Endothelial cell of umbilical vein (primary cell): Measurements from ENCODE around the gene CDHR5. TPM values are rescaled to one million over a fixed set of nuclear protein-coding genes. Genes with fewer than 3 reads are reported as not detected.

Source experiments
- BruUV-seq: library from RNA; stranded (reverse); fragments of 400-500 nt; replicated peaks from 2 replicates; lab custom pipeline; 2021; lab: Mats Ljungman, UMichigan
- CTCF ChIA-PET: fragments of 300-600, 350-600 bp; sonication (Branson Sonifier 250); formaldehyde crosslinking; loops from one replicate; lab custom pipeline; 2021; ENCODE audit warnings: antibody characterized with exemption, inconsistent platforms; lab: Charles Lee
- POLR2A ChIA-PET: fragments of 300-600, 350-600 bp; sonication (Branson Sonifier 250); formaldehyde crosslinking; loops from one replicate; lab custom pipeline; 2021; ENCODE audit warnings: antibody characterized with exemption, inconsistent platforms; lab: Charles Lee
- DNase-seq: peaks from one replicate; pipeline ENCODE4 v3.0.0-alpha.2; 2011; ENCODE audit warnings: low read depth, low spot score
- FAIRE-seq: peaks from 2 replicates; lab custom pipeline; 2011; peaks lifted over from hg19 to GRCh38; lab: Jason Lieb, UNC
- H2AFZ ChIP-seq: 2 replicates; pipeline ENCODE4 v1.6.0; 2012; ENCODE audit warnings: low read depth, low read length, control low read depth, inconsistent platforms
- H3K27ac ChIP-seq: 2 replicates; pipeline ENCODE4 v1.5.1; 2011; ENCODE audit warnings: low read depth, mild to moderate bottlenecking, control low read depth, low read length, moderate library complexity; ENCODE audit not compliant: insufficient read depth
- H3K27me3 ChIP-seq, 2 experiments: 2 replicates each; pipeline versions ENCODE4 v1.6.0 to v1.6.1; 2011; ENCODE audit warnings: low read length in 2 of 2, mixed read lengths in 1 of 2; ENCODE audit not compliant: control insufficient read depth in 2 of 2, insufficient read depth in 2 of 2
- H3K36me3 ChIP-seq, 2 experiments: 2 replicates in 1 of 2; 3 replicates in 1 of 2; pipeline ENCODE4 v1.5.1; 2011; ENCODE audit warnings: low read length in 2 of 2, mild to moderate bottlenecking in 1 of 2, moderate library complexity in 1 of 2; ENCODE audit not compliant: control insufficient read depth in 2 of 2, insufficient read depth in 2 of 2; ENCODE audit errors: extremely low read depth in 1 of 2
- H3K4me1 ChIP-seq: 3 replicates; pipeline ENCODE4 v1.5.1; 2011; ENCODE audit warnings: mild to moderate bottlenecking, low read length; ENCODE audit not compliant: control insufficient read depth, insufficient read depth; ENCODE audit errors: extremely low read depth
- H3K4me2 ChIP-seq: 2 replicates; pipeline ENCODE4 v1.6.1; 2011; ENCODE audit warnings: low read length, control low read depth, mixed read lengths; ENCODE audit not compliant: insufficient read depth
- H3K4me3 ChIP-seq, 3 experiments: fragments of 200-600 bp in 1 of 3; sonication (generic), shearing (Covaris generic) in 1 of 3; replicated peaks in 1 of 3; 2 replicates each; pipeline ENCODE4 v1.5.1; 2011 to 2016; ENCODE audit warnings: control low read depth in 3 of 3, low read length in 3 of 3, mild to moderate bottlenecking in 2 of 3, inconsistent platforms in 1 of 3, low read depth in 1 of 3, moderate library complexity in 1 of 3; ENCODE audit not compliant: insufficient read depth in 1 of 3
- H3K79me2 ChIP-seq: 2 replicates; pipeline ENCODE4 v1.6.0; 2012; ENCODE audit warnings: low read length, inconsistent platforms; ENCODE audit not compliant: control insufficient read depth, insufficient read depth
- H3K9ac ChIP-seq: replicated peaks from 2 replicates; pipeline ENCODE3; 2011; ENCODE audit warnings: low read length, control low read depth; ENCODE audit not compliant: insufficient read depth; ENCODE audit errors: extremely low read depth
- H3K9me1 ChIP-seq: replicated peaks from 3 replicates; pipeline ENCODE4 v1.6.0; 2011; ENCODE audit warnings: mild to moderate bottlenecking, low read length; ENCODE audit not compliant: control insufficient read depth, insufficient read depth; ENCODE audit errors: extremely low read depth
- H3K9me3 ChIP-seq: replicated peaks from 2 replicates; pipeline ENCODE4 v1.5.1; 2012; ENCODE audit warnings: low read length, inconsistent platforms; ENCODE audit not compliant: control insufficient read depth, insufficient read depth
- H4K20me1 ChIP-seq: replicated peaks from 2 replicates; pipeline ENCODE3; 2011; ENCODE audit warnings: mild to moderate bottlenecking, low read length; ENCODE audit not compliant: control insufficient read depth, insufficient read depth; ENCODE audit errors: extremely low read depth
- CTCF ChIP-seq, 2 donors: IDR thresholded peaks; 1 replicate in 1 of 2; 2 replicates in 1 of 2; pipeline ENCODE4 v1.5.1; 2011; ENCODE audit warnings: low read length in 2 of 2, mild to moderate bottlenecking in 2 of 2, moderate library complexity in 2 of 2, control low read depth in 1 of 2, inconsistent platforms in 1 of 2, low read depth in 1 of 2; ENCODE audit not compliant: insufficient read depth in 1 of 2; ENCODE audit errors: extremely low read depth in 1 of 2
- EZH2 ChIP-seq: IDR thresholded peaks from 2 replicates; pipeline ENCODE4 v1.6.1; 2012; ENCODE audit warnings: borderline replicate concordance, low read depth, mild to moderate bottlenecking, moderate library complexity, low read length, inconsistent platforms; ENCODE audit not compliant: severe bottlenecking
- FOS ChIP-seq: IDR thresholded peaks from 2 replicates; pipeline ENCODE4 v1.6.1; 2011; ENCODE audit warnings: mild to moderate bottlenecking, low read length, moderate library complexity, borderline replicate concordance; ENCODE audit not compliant: insufficient read depth
- GATA2 ChIP-seq: IDR thresholded peaks from 2 replicates; pipeline ENCODE4 v1.7.0; 2011; ENCODE audit warnings: low read depth, mild to moderate bottlenecking, moderate library complexity, mixed read lengths, low read length; ENCODE audit not compliant: insufficient read length, insufficient read depth
- JUN ChIP-seq: IDR thresholded peaks from 2 replicates; pipeline ENCODE4 v1.6.1; 2011; ENCODE audit warnings: borderline replicate concordance, low read depth; ENCODE audit not compliant: insufficient read length, insufficient read depth
- MAX ChIP-seq: IDR thresholded peaks from 2 replicates; pipeline ENCODE4 v1.6.1; 2011; ENCODE audit not compliant: insufficient read depth, insufficient read length
- MYC ChIP-seq: IDR thresholded peaks from one replicate; pipeline ENCODE4 v1.6.1; 2011; ENCODE audit warnings: mild to moderate bottlenecking, low read depth, low read length
- POLR2A ChIP-seq: IDR thresholded peaks from 2 replicates; pipeline ENCODE4 v1.6.1; 2012; ENCODE audit warnings: low read depth, mild to moderate bottlenecking, control low read depth, low read length
- POLR2AphosphoS5 ChIP-seq: IDR thresholded peaks from 2 replicates; pipeline ENCODE4 v1.6.1; 2012; ENCODE audit warnings: low read depth, mild to moderate bottlenecking, control low read depth, low read length, moderate library complexity; ENCODE audit not compliant: insufficient read depth
- dilution Hi-C: fragments of 300-500 bp; cut with MboI; formaldehyde crosslinking; loops from one replicate; pipeline ENCODE4 v1.15.0; 2019; ENCODE audit warnings: low sequenced_read_pairs; ENCODE audit not compliant: extremely low pct_ligation_motif_present
- intact Hi-C: fragments of 100-400 bp; cut with micrococcal nuclease; formaldehyde crosslinking; loops from one replicate; pipeline ENCODE4 v1.10.0; 2022
- polyA plus RNA-seq, 4 experiments: library from polyadenylated mRNA; depleted of rRNA in 3 of 4; stranded (reverse) in 3 of 4; unstranded in 1 of 4; fragments of >200 nt; gene quantifications; 2 replicates each; pipeline versions ENCODE4 v1.2.1 to v1.2.3, GENCODE V29; 2011 to 2012; ENCODE audit warnings: missing spikeins in 1 of 4
- total RNA-seq: library from RNA; stranded (reverse); gene quantifications from 2 replicates; pipeline ENCODE4 v1.2.3, GENCODE V29; 2021

Gene CDHR5
- total and polyA plus RNA-seq, 2 donors (not counting 3 experiments of a cell fraction or from before 2014, with no cell fraction given) = not detected

- Histone ChIP-seq H3K27me3 (peaks cover under 1 to 4% of the 10 kb centered on the region in 2 experiments), H3K4me2 (no peak overlapping the region), H3K9ac (no peak overlapping the region), H3K9me3 (no peaks in the 10 kb centered on the region), H3K9me1 (no peaks in the 10 kb centered on the region), H3K27ac (no peak overlapping the region), H3K4me3 (no peak overlapping the region), H3K36me3 (peaks cover 0 to 16% of the 10 kb centered on the region in 2 experiments), H3K79me2 (no peaks in the 10 kb centered on the region), H4K20me1 (no peaks in the 10 kb centered on the region), H2AFZ (no peak overlapping the region), H3K4me1 (no peaks in the 10 kb centered on the region)
- ChIA-PET CTCF (interaction anchor here (1.1 to 1.6 kb wide), 2 partner anchors 11 to 28 kb away, joined by 3 read pairs; no protein-coding TSS in a partner anchor), POLR2A (no interaction called here)
- no peak for TF ChIP-seq GATA2
- TF ChIP-seq CTCF (IDR thresholded peaks at IDR 0.05; ENCODE audit: extremely low read depth in 1 of 2, insufficient read depth in 1 of 2, low read depth in 1 of 2, low read length in 2 of 2) = no peak
- TF ChIP-seq JUN = no peak
- TF ChIP-seq POLR2A = no peak
- no peak for TF ChIP-seq MYC
- no peak for TF ChIP-seq EZH2
- TF ChIP-seq MAX = no peak
- TF ChIP-seq POLR2AphosphoS5 = no peak
- no peak for TF ChIP-seq FOS
- intact Hi-C loops (no loop called here), dilution Hi-C loops (no loop called here)
- no TSS peak for BruUV-seq
- DNase-seq (no peak), FAIRE-seq (no peak)
These were observed 20.8 kb upstream of the CDHR5 start for GRCh38 chr11:645536-645935.
